ENCODE data around the gene IGF1R. TPM values are rescaled to one million over a fixed set of nuclear protein-coding genes. Genes with fewer than 3 reads are reported as not detected.

The IGF1R gene
- total and polyA plus RNA-seq, 4 experiments from 2014 or later = 0.45 to 49.2 (median 25.1) TPM

- no peak for DNase-seq
- peaks cover 0 to 1% (median 0%) of the 10 kb centered on the region in 4 donors for H3K4me1 Mint-ChIP-seq
- POLR2A ChIA-PET (ENCODE audit: partially characterized antibody) = no interaction called here
- H3K9me3 Mint-ChIP-seq = no peaks in the 10 kb centered on the region
- no peaks in the 10 kb centered on the region for H3K27me3 ChIP-seq (ENCODE audit: insufficient read depth, low read length)
- no peaks in the 10 kb centered on the region for H3K4me1 ChIP-seq (ENCODE audit: insufficient read depth, low read length)
- no peaks in the 10 kb centered on the region for H3K36me3 ChIP-seq (ENCODE audit: insufficient read depth, low read length)
- no peak overlapping the region for H3K27ac Mint-ChIP-seq
- peaks cover 0 to 17% of the 10 kb centered on the region in 2 donors for H3K36me3 Mint-ChIP-seq
- CTCF ChIA-PET (ENCODE audit: partially characterized antibody) = no interaction called here
- no peak overlapping the region for H3K27ac ChIP-seq (ENCODE audit: low read depth, low read length)
- intact Hi-C loops (cut with micrococcal nuclease) = no loop called here
- H3K9me3 ChIP-seq (ENCODE audit: control insufficient read depth in 1 of 2, low read length in 2 of 2) = no peaks in the 10 kb centered on the region
- no peaks in the 10 kb centered on the region for H3K27me3 Mint-ChIP-seq
- H3K4me3 Mint-ChIP-seq = no peak overlapping the region
- no peak overlapping the region for H3K4me3 ChIP-seq (ENCODE audit: low read length in 2 of 2)
These were observed 289.2 kb downstream of the IGF1R start for GRCh38 chr15:98937413-98938104.

DNA sequence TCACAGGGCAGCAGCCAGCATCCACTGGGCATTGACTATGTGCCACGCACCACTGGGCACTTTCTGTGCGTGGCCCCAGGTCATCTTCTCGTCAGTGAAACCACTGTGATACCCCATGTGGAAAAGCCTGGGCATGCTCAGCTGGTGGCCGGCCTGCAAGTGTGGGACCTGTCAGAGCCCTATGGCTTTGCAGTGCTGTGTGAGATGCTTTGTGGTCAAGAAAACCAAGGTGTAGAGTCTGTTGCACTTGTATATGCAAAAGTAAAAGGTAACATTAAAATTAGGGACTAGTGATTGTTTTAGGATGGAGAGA is 289.7 kb downstream of the IGF1R start:
- Mint-ChIP-seq H3K27ac (no peak overlapping the region), H3K36me3 (peaks cover 4 to 17% of the 10 kb centered on the region in 2 donors), H3K27me3 (no peaks in the 10 kb centered on the region), H3K9me3 (no peaks in the 10 kb centered on the region), H3K4me1 (peaks cover 0 to 1% (median 0%) of the 10 kb centered on the region in 4 donors), H3K4me3 (no peak overlapping the region)
- H3K4me3 ChIP-seq (ENCODE audit: low read length in 2 of 2) = no peak overlapping the region
- no peaks in the 10 kb centered on the region for H3K9me3 ChIP-seq (ENCODE audit: control insufficient read depth in 1 of 2, low read length in 2 of 2)
- no peaks in the 10 kb centered on the region for H3K4me1 ChIP-seq (ENCODE audit: insufficient read depth, low read length)
- ChIA-PET POLR2A (ENCODE audit: partially characterized antibody) (no interaction called here), CTCF (ENCODE audit: partially characterized antibody) (no interaction called here)
- intact Hi-C loops (cut with micrococcal nuclease) = no loop called here
- no peak for DNase-seq
- no peaks in the 10 kb centered on the region for H3K27me3 ChIP-seq (ENCODE audit: insufficient read depth, low read length)
- no peaks in the 10 kb centered on the region for H3K36me3 ChIP-seq (ENCODE audit: insufficient read depth, low read length)
- H3K27ac ChIP-seq (ENCODE audit: low read depth, low read length) = no peak overlapping the region

GRCh38 chr15:98938799-98939198 is 290.5 kb downstream of the IGF1R start:
- no peak for DNase-seq
- ChIA-PET POLR2A (ENCODE audit: partially characterized antibody) (no interaction called here), CTCF (ENCODE audit: partially characterized antibody) (no interaction called here)
- H3K4me3 Mint-ChIP-seq = no peak overlapping the region
- Histone ChIP-seq H3K9me3 (ENCODE audit: control insufficient read depth in 1 of 2, low read length in 2 of 2) (no peaks in the 10 kb centered on the region), H3K27ac (ENCODE audit: low read depth, low read length) (no peak overlapping the region), H3K36me3 (ENCODE audit: insufficient read depth, low read length) (no peaks in the 10 kb centered on the region), H3K4me3 (ENCODE audit: low read length in 2 of 2) (no peak overlapping the region), H3K4me1 (ENCODE audit: insufficient read depth, low read length) (no peaks in the 10 kb centered on the region), H3K27me3 (ENCODE audit: insufficient read depth, low read length) (no peaks in the 10 kb centered on the region)
- peaks cover 8 to 19% of the 10 kb centered on the region in 2 donors for H3K36me3 Mint-ChIP-seq
- peaks cover 0 to 1% (median 0%) of the 10 kb centered on the region in 4 donors for H3K4me1 Mint-ChIP-seq
- no peak overlapping the region for H3K27ac Mint-ChIP-seq
- no peaks in the 10 kb centered on the region for H3K9me3 Mint-ChIP-seq
- no peaks in the 10 kb centered on the region for H3K27me3 Mint-ChIP-seq
- intact Hi-C loops (cut with micrococcal nuclease) = no loop called here

DNA sequence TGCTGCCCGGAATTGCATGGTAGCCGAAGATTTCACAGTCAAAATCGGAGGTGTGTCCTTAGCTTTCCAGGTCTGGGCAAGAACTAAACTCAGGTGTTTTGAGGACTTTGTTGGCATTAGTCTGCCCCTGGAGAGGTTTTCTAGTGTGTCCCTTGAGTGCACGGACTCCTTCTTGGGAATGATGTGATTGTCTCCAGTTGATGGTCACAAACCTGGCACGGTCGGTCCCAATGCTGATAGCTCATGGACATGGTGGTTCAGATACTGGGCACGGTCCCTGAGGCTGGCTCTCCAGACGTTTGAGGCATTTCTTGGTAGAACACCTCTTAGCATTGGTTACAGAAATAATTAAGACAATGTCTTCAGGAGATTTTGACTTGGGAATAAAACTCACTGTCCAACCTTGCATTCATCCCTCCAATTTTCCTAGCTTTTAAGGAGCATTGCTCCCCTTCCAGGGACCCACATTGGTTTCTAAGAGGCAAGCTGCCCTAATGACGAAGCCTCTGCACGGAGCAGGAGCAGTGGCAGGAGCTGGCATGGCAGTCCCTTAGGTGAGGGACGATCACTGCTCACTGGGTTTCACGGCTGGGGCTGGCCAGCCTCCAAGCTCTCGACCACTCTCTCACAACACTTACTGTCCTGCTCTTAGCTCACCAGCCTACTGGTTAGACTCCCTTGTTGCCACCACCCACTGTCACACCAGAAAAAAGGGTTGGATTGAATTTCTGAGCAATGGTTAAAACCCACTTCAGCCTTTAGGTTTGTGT is 291.2 kb downstream of the IGF1R start:
- DNase-seq = no peak
- no peak overlapping the region for H3K4me3 ChIP-seq (ENCODE audit: low read length in 2 of 2)
- no peak overlapping the region for H3K27ac ChIP-seq (ENCODE audit: low read depth, low read length)
- POLR2A ChIA-PET (ENCODE audit: partially characterized antibody) = no interaction called here
- CTCF ChIA-PET (ENCODE audit: partially characterized antibody) = no interaction called here
- no peaks in the 10 kb centered on the region for H3K9me3 ChIP-seq (ENCODE audit: control insufficient read depth in 1 of 2, low read length in 2 of 2)
- Mint-ChIP-seq H3K4me3 (no peak overlapping the region), H3K27ac (no peak overlapping the region), H3K4me1 (peaks cover 0 to 1% (median 0%) of the 10 kb centered on the region in 4 donors), H3K9me3 (no peaks in the 10 kb centered on the region), H3K36me3 (peaks cover 8 to 18% of the 10 kb centered on the region in 2 donors), H3K27me3 (no peaks in the 10 kb centered on the region)
- no peaks in the 10 kb centered on the region for H3K27me3 ChIP-seq (ENCODE audit: insufficient read depth, low read length)
- intact Hi-C loops (cut with micrococcal nuclease) = no loop called here
- no peaks in the 10 kb centered on the region for H3K36me3 ChIP-seq (ENCODE audit: insufficient read depth, low read length)
- no peaks in the 10 kb centered on the region for H3K4me1 ChIP-seq (ENCODE audit: insufficient read depth, low read length)

- peaks cover 8 to 23% of the 10 kb centered on the region in 2 donors for H3K36me3 Mint-ChIP-seq
- POLR2A ChIA-PET (ENCODE audit: partially characterized antibody) = no interaction called here
- intact Hi-C loops (cut with micrococcal nuclease) = no loop called here
- CTCF ChIA-PET (ENCODE audit: partially characterized antibody) = no interaction called here
- Histone ChIP-seq H3K9me3 (ENCODE audit: control insufficient read depth in 1 of 2, low read length in 2 of 2) (no peaks in the 10 kb centered on the region), H3K4me1 (ENCODE audit: insufficient read depth, low read length) (no peaks in the 10 kb centered on the region), H3K4me3 (ENCODE audit: low read length in 2 of 2) (no peak overlapping the region), H3K36me3 (ENCODE audit: insufficient read depth, low read length) (no peaks in the 10 kb centered on the region), H3K27me3 (ENCODE audit: insufficient read depth, low read length) (no peaks in the 10 kb centered on the region), H3K27ac (ENCODE audit: low read depth, low read length) (no peak overlapping the region)
- H3K27me3 Mint-ChIP-seq = no peaks in the 10 kb centered on the region
- H3K4me3 Mint-ChIP-seq = no peak overlapping the region
- H3K9me3 Mint-ChIP-seq = no peaks in the 10 kb centered on the region
- no peak for DNase-seq
- peaks cover 0 to 1% (median 0%) of the 10 kb centered on the region in 4 donors for H3K4me1 Mint-ChIP-seq
- no peak overlapping the region for H3K27ac Mint-ChIP-seq
These were observed 293.4 kb downstream of the IGF1R start for GRCh38 chr15:98941595-98942255.

DNA sequence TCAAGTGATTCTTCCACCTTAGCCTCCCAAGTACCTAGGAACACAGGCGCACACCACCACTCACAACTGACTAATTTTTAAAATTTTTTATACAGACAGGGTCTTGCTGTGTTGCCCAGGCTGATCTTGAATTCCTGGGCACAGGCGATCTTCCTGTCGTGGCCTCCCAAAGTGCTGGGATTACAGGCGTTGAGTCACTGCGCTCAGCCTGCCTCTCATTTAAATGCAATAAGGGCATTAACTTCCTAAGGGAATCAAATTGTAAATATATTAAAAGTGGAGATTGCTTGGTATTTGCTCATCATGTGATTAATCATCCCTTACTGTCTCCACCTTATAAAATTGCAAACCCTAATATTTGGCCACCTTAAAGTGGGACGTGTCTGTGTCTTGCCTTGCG is 294.1 kb downstream of the IGF1R start:
- no peak for DNase-seq
- Mint-ChIP-seq H3K4me1 (peaks cover 0 to 1% (median 0%) of the 10 kb centered on the region in 4 donors), H3K27me3 (no peaks in the 10 kb centered on the region), H3K4me3 (no peak overlapping the region), H3K36me3 (peaks cover 8 to 23% of the 10 kb centered on the region in 2 donors), H3K27ac (no peak overlapping the region), H3K9me3 (no peaks in the 10 kb centered on the region)
- CTCF ChIA-PET (ENCODE audit: partially characterized antibody) = no interaction called here
- Histone ChIP-seq H3K9me3 (ENCODE audit: control insufficient read depth in 1 of 2, low read length in 2 of 2) (no peaks in the 10 kb centered on the region), H3K36me3 (ENCODE audit: insufficient read depth, low read length) (no peaks in the 10 kb centered on the region), H3K4me3 (ENCODE audit: low read length in 2 of 2) (no peak overlapping the region), H3K27ac (ENCODE audit: low read depth, low read length) (no peak overlapping the region), H3K4me1 (ENCODE audit: insufficient read depth, low read length) (no peaks in the 10 kb centered on the region), H3K27me3 (ENCODE audit: insufficient read depth, low read length) (no peaks in the 10 kb centered on the region)
- POLR2A ChIA-PET (ENCODE audit: partially characterized antibody) = interaction anchor here (1.4 kb wide), 1 partner anchor 10 kb away, joined by 3 read pairs; no protein-coding TSS in a partner anchor
- intact Hi-C loops (cut with micrococcal nuclease) = no loop called here

GRCh38 chr15:98943051-98943508 is 294.7 kb downstream of the IGF1R start:
- no peaks in the 10 kb centered on the region for H3K4me1 Mint-ChIP-seq
- no peak for DNase-seq
- no peaks in the 10 kb centered on the region for H3K27me3 Mint-ChIP-seq
- H3K4me3 ChIP-seq (ENCODE audit: low read length in 2 of 2) = no peak overlapping the region
- no peak overlapping the region for H3K4me3 Mint-ChIP-seq
- H3K9me3 ChIP-seq (ENCODE audit: control insufficient read depth in 1 of 2, low read length in 2 of 2) = no peaks in the 10 kb centered on the region
- H3K27me3 ChIP-seq (ENCODE audit: insufficient read depth, low read length) = no peaks in the 10 kb centered on the region
- no peaks in the 10 kb centered on the region for H3K9me3 Mint-ChIP-seq
- no peaks in the 10 kb centered on the region for H3K4me1 ChIP-seq (ENCODE audit: insufficient read depth, low read length)
- CTCF ChIA-PET (ENCODE audit: partially characterized antibody) = no interaction called here
- H3K36me3 Mint-ChIP-seq = peaks cover 8 to 17% of the 10 kb centered on the region in 2 donors
- POLR2A ChIA-PET (ENCODE audit: partially characterized antibody) = interaction anchor here (1.4 kb wide), 1 partner anchor 11 kb away, joined by 3 read pairs; no protein-coding TSS in a partner anchor
- no peak overlapping the region for H3K27ac Mint-ChIP-seq
- H3K27ac ChIP-seq (ENCODE audit: low read depth, low read length) = no peak overlapping the region
- intact Hi-C loops (cut with micrococcal nuclease) = no loop called here
- no peaks in the 10 kb centered on the region for H3K36me3 ChIP-seq (ENCODE audit: insufficient read depth, low read length)
